GM19099 (cell line): ENCODE measurements around the gene SUGP1.

Experiments used
- POLR2A ChIP-seq: IDR thresholded peaks from 3 replicates; pipeline ENCODE4 v1.6.1; 2011; ENCODE audit warnings: low read depth; ENCODE audit not compliant: insufficient read length; ENCODE audit errors: extremely low read depth

The SUGP1 gene

DNA sequence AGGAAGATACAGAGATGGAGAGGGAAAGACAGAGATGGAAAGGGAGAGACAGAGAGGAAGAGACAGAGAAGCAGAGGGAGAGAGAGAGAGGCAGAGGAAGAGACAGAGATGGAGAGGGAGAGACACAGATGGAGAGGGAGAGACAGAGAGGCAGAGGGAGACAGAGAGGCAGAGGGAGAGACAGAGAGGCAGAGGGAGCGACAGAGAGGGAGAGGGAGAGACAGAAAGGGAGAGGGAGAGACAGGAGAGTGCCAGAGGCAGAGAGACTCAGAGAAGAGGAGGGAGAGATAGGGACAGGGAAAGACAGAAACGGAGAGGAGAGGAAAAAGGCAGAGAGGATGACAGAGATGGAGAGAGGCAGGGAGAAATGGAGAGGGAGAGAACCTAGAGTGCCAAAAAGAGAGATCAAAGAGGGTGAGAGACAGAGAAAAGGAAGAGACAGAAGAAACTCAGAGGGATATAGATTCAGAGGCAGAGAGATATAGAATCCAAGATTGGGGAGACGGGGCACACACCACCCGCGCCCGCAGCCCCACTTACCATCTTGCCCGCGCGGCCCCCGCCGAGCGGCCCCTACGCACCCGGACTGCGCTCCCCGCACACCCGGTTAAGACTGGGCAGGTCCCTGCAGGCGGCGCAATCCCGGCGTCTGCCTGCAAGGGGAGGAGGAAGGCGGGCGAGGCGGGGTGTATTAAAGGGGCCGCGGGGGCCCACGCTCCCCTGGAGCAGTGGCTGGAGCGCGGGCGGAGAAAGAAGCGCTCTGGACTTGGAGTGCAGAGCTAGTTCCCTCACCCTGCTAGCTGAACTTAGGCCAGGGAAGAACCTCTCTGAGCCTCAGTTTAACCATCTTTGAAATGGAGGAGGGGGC lies 57.9 kb downstream of the SUGP1 start:
- TF ChIP-seq POLR2A = no peak

DNA sequence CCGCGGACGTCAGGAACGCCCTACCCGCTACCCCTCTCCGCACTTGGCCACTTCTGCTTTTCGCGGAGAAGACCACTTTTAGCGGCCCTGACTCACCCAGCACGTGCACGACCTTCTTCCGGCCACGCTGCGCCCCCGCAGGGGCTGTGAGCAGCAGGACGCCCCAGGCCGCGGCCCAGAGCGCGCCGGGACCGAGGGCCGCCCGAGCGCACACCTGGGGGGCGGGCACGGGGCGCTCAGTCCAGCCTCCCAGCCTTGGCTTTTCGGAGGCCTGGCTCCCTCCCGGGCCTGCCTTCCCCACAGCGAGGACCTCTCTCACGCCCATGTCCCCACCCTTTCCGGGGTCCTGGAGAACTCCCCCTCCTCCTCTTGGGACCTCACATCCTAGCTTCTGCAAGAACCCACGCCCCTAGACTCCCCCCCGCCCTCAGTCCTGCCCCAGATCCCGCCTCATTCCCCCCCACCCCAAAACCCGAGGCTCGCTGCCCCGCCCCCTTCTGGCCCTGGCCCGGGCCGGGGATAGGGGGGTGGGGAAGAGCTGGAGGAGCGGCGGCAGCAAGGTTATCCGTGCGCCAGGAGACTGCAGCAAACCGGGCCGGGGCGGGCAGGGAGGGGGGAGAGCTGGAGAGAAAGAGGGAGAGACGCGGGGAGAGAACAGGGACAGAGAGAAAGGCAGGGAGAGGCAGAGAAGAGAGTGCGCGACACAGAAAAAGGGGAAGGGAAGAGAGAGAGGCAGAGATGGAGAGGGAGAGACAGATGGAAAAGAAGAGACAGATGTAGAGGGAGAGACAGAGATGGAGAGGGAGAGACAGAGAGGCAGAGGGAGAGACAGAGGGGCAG lies 58.7 kb downstream of the SUGP1 start:
- no peak for TF ChIP-seq POLR2A

DNA sequence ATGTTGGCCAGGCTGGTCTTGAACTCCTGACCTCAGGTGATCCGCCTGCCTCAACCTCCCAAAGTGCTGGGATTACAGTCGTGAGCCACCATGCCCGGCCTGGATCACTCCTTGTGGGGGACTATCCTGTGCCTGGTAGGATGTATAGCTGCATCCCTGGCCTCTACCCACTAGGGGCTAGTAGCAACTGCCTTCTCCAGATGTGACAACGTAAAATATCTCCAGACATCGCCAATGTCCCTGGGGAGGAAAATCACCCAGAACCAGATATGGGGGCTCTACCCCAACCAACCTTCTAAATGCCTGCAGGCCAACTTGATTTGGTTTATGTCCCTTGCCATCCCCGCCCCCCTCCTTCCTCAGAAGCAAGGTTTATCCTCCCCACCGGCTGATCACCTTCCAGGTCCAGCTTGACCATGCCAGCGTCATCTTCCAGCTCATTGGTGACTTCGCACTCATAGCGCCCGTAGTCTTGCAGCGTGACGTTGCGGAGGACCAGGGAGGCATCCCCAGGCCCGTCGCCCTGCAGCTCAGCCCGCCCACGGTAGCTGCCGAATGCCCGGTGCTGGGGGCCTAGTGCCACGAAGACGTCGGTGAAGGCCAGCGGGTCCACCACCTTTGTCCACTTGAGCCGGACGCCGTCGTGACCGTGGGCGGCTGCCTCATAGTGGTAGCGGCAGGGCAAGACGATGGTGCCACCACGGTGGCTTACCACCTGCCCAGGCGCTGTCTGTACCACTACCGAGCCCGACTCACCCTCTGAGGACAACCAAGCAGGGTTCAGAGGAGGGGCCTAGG lies 59.7 kb downstream of the SUGP1 start:
- no peak for TF ChIP-seq POLR2A

DNA sequence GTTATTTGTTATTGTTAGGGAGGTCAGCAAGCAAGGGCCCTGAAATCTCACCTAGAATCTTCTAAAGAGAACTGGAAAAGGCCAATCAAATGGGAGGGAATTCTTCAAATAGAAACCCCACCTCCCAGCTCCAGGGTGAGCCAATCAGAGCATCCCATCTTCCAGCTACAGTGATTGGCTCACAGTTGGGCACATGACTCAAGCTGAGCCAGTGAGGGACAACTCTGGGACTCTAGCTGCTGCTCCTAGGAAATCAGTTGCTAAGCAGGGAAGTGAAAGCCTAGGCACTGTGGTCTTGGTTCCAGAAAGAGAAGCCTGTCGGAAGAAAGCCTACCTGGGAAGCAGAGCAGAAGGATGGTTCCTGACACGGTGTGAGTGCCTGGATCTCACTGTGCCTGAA lies 60.6 kb downstream of the SUGP1 start:
- no peak for TF ChIP-seq POLR2A

DNA sequence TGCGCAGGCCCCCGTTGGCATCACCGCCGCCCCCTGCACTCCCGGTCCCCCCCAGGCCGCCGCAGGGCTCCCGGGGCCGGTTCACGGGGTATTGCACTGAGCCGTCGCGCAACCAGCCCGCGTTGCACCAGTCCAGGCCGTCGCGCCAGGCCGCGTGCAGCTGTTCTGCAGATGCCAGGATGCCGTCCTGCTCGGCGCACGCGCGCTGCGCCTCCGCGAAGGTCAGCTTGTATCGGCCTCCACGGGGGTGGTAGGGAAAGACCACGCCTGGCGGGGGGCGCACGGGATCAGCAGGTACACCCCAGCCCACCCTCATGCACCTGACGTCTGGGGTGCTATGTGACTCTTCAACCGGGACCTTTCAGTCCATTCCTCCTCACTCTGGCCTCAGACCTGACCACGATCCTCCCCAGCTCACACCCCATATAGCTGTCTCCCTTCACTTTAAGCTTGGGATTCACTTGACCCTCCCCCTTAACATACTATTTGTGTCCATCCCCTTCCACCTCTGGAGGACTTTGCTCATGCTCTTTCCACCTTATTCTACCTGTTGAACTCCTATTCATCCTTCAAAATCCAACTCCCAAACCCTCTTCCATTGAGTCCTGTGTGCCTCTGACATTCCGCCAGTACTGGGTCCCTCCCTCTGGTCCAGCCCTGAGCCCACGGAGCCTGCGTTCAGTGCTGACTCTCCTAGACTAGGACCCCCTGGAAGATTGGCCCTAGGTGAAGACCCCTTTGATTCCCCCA lies 61.5 kb downstream of the SUGP1 start:
- TF ChIP-seq POLR2A = no peak

DNA sequence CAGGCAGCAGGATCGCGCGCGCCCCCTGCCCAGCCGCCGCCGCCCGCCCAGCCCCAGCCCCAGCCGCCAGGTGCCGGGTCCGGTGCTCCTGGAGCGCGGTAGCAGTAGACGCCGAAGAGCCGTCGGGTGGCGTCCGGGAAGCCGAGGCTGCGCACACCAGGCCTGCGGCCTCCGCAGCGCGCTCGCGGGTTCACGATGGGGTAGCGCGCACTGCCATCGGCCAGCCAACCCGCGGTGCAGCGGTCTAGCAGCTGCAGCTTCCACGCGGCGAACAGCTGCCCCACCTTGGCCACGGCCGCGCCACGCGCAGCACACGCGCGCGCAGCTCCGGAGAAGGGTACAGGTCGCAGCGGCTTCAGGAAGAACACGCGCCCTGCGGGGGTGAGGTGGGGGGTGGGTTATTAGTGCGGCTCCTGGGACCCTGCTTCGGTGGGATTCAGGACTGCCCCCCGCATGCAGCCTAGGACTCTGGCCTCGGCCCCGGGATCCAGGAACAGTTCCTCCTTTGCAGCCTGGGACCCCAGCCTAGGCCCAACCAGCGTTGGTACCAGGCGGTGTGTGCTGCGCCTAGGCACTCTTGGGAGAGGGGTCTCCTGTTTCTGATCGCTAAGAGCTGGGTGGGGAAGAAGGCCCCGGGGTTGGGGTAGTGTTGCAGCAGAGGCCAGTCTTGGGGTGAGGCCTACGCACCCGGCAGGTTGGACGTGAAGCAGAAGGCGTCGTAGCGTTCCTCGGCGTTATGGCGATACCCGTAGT lies 62.3 kb downstream of the SUGP1 start:
- TF ChIP-seq POLR2A = no peak

DNA sequence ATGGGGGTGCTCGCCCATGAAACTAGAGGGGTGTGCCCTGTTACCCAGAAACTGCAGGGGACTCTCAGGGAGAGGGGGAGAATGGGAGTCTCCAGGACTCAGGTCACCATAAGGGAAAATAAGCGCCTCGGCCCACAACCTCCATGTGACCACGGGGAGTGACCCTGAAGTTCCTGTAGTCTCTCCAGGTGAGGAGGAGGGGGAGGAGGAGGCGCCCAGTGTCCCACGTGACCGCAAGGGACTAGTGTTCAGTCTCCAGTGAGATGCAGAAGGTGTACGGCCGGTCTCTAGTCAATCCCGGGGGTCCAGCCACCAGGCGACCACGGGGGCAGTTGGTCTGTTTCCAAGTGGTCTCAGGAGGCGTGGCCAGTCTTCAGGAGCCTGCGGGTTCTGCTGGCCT lies 63.2 kb downstream of the SUGP1 start:
- TF ChIP-seq POLR2A = no peak

DNA sequence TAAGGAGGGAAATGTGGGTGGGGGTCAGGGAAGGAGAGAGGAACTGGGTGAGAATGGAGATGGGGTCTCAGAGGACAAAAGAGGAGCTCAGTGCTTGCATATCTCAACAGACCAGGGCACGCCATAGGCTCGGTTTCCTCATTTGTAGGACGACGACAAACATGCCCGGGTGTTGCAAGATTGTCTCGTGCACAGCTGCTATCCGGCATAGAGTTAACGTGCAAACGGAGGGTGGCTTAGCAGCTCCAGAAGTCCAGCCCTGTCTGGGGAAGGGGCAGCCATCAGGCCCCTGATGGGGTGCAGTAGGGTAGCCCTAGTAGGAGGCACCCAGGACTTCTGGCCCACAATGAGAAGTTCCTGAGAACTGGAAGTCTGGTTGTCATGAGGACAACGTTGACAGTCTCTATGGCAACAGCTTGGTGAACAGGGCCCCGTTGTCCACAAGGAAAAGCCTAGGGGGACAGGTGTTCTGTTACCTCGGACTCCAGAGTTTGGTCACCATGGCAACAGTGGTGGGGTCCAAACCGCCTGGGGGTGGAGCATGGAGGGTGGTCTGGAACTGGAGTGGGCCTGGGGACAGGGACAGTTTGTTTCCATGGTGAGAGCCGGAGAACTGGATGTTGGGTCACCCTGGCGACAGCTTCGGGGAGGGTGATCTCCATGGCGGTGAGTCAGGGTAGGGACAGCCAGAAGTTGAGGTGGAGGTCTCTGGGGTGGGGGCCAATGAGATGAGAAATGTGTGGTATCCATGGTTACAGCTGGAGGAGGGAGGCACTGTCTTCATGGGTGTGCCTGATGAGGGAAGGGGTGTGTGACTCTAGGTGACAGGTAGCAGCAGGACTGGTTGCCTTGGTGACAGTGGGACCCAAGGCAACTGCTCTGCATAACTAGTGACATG lies 64.0 kb downstream of the SUGP1 start:
- no peak for TF ChIP-seq POLR2A

DNA sequence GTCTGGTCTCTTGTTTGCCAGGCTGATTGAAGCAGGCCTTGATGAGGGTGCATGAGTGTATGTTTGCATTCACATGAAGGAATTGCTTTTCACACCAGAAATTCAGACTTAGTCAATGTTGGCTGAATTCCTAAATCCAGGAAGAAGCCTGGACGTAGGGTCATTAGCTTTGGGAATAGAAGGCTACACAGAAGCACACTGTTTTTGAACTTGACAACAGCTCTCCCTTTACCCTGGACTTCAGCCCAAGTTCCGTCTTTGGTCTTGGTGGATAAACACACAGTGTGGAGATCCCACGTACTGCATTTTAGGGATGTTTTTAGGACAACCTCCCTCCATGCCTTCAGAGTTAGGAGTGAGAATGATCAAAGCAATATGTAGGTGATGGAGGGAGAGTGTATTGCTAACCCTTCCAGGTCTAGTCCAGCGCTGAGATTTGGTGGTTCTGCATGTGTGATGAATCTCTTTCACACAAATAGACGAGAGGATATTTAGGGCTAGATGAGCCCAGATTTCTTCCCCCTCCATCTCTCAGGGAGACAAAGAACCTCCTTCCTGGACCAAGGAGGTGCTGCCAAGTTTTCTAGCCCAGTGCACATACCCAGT lies 70.0 kb downstream of the SUGP1 start:
- TF ChIP-seq POLR2A = no peak

DNA sequence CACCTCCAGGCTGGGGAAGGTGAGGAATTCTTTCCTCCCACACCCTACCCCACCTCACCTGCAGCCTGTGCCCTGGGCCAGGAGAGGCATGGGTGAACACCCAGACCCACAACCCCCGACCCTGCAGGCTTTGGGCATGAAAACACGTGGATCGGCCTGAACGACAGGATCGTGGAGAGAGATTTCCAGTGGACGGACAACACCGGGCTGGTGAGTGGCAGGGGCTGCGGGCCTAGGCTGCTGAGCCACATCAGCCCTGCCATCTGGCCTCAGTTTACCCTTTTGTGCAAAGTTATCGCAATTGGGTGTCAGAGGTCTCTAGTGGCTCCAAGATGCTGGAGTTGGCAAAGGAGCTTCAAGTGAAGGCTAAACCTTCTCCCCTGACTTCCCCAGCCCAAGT lies 79.8 kb downstream of the SUGP1 start:
- TF ChIP-seq POLR2A = no peak

DNA sequence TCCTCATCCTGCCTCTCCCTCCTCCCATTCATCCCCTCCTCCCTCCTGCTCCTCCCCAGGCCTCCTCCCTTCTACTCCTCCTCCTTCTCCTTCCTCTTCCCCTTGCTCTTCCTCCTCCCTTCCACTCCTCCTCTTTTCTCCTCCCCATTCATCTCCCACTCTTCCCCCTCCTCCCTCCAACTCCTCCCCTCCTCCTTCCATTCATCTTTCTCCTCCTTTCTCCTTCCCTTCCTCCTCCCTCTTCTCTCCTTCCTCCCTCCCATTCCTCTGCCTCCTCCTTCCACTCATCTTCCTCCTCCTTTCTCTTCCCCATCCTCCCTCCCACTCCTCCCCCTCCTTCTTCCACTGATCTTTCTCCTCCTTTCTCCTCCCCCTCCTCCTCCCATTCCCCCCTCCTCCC lies 80.6 kb downstream of the SUGP1 start:
- no peak for TF ChIP-seq POLR2A

DNA sequence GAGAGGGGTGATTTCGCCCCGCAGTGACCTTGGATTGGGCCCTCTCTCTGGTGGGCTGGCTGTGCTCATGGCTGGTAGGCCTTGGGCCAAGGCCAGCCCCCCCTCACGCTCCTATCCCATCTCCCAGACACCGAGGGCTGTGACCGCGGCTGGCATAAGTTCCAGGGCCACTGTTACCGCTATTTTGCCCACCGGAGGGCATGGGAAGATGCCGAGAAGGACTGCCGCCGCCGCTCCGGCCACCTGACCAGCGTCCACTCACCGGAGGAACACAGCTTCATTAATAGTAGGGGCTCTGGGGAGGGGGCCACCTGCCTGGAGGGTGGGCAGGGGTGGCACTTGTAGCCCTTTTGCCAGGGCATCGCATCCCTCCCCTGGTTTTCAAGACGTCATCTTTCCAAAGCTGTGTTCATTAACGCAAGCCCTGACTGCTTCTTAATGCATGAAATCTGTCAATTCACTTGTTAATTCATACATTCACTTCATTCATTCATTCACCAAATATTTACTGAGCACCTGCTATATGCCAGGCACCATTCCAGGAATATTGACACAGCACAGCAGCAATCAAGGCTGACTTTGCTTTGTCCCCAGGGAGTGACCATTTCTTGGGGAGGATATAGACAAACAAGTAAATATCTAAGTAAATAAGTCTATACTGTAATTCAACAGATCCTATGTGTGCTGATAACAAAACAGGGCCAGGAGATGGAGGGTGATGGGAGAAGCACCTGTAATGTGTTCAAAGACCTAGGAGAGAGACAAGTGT lies 82.0 kb downstream of the SUGP1 start:
- no peak for TF ChIP-seq POLR2A
